Activated CD8-positive, alpha-beta memory T cell treated with anti-CD3 and anti-CD28 coated beads, Interleukin-2, amount 50 U/mL, for 1 hour (primary cell): Measurements from ENCODE around the gene TRIM28.
"Not testable (repeated sequence)": the region's sequence is repeated elsewhere in the genome, so short reads cannot be mapped to it uniquely, and the experiment has no call there.

Experiments used
- DNase-seq: peaks from one replicate; pipeline ENCODE4 v3.0.0-alpha.2; 2020; ENCODE audit errors: extremely low read depth

Gene TRIM28

DNA sequence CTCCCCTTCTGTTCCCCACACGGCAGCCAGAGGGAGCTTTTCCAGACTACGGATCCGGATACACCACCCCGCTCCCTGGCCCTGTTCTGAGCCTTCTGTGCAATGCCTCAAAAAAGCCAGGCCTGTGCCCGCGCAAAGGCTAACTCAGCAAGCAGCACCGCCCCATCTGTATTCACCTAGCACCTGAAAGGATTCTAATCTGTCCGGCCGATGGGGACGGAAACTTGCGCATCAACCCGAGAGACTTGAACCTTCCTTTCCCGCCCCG is 24.8 kb upstream of the TRIM28 start:
- no peak for DNase-seq

DNA sequence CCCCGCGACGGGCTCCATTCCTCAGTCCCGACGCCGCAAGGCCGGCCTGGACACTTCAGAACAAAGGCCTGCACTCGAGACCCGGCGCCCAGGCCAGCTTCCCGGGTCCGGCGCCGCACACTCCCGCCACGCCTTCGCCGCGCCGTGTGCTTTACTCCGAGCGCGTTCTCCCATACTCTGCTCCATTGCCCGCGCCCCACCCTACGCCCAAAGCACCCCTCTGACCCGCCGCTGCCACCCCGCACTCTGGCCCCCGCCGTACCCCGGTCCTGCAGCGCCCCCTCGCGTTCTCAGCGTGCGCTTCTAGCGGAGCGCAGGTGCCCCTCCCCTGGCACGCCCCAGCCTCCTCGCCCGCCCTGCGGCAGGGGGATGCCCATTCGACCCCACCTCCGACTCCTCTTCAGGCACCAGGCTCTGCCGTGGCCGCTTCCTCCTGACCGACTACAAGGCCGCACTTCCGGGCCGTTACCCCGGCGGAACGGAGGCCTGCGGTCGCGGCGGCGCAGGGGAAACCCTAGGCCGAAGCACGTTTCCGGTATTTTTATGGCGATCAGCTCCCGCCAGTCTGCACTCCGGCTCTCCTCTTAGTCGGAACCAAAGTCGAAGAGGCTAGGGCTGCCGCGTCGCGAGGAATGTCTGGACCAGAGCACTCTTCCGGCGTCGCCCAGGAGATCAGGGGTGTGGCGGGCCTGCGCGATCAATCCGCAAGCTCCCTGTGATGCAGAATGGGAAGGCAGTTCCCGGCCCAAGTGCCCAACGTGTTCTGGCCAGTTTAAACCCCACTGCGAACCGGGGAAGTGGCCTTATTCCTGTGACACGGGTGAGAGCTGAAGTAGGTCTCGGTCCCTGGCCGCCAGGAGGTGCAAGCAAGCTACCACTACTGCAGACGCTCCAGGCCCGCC is 24.3 kb upstream of the TRIM28 start, which contains the start of gene ZBTB45:
Gene ZBTB45, minus strand, starts transcription at position 456 of the 902 bp plus-strand sequence. CDS start 2,137 bp downstream, outside the sequence.
- peak; percentile 72 for DNase-seq

DNA sequence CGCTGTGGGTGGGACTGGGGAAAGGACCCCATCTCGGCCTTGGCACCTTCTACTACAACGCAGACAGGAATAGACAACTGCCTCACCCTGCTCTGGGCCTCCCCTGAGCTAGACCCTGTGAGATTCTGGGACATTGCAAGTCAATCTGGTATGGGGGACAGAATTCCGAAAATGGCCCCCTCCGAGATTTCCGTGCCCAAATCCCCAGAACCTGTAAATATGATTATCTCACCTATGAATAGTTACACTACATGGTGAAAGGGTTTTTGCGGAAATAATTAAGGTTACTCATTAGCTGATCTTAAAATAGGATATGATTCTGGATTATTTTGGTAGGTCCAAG is 23.6 kb upstream of the TRIM28 start:
- no peak for DNase-seq

DNA sequence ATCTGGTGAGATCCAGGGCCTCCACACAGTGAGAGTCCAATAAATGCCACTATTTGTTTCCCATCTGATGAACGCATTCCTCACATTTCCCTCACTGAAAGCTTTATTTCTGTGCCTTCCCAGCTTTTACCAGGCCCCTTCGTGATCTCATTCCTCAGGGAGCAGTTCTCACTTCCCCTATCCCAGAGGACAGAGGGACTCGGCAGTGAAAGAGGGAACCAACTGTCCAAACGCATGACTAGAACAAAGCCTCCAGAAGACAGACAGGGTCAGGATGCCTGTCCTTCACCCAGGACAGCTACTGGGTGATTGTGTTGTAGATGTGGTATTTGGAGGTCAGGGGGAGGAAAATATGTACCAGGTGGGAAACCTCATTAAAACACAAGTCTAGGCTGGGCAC is 22.2 kb upstream of the TRIM28 start:
- no peak for DNase-seq

DNA sequence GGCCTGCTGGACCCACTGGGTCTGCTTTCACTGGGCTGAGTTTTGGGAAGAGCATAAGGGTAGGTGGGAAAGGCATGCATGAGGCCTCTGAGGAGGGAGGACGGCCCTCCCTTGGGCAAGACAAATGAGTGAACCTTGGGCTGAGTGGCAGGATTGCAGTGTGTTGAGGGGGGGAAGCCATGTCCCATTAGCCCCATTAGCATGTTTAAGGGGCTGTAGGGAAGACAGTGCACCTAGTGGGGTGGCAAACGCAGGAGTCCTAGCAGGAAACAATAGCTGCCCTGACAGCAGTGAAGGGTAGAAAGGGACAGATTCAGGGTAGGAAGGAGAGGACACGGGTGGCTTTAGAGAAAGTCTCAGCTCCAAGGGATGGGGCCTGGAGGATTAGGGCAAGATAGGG is 21.2 kb upstream of the TRIM28 start:
- no peak for DNase-seq

DNA sequence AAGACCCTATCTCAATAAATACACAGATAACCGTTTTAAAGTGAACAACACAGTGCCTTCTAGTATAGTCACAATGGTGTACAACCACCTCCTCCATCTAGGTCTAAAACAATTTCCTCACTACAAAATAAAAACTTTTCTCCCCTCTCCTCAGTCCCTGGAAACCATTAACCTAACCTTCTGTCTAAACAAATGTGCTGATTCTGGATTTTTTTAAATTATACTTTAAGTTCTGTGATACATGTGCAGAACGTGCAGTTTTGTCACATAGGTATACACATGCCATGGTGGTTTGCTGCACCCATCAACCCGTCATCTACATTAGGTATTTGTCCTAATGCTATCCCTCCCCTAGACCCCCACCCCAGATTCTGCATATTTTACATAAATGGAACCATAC is 14.5 kb upstream of the TRIM28 start:
- DNase-seq, result no peak

DNA sequence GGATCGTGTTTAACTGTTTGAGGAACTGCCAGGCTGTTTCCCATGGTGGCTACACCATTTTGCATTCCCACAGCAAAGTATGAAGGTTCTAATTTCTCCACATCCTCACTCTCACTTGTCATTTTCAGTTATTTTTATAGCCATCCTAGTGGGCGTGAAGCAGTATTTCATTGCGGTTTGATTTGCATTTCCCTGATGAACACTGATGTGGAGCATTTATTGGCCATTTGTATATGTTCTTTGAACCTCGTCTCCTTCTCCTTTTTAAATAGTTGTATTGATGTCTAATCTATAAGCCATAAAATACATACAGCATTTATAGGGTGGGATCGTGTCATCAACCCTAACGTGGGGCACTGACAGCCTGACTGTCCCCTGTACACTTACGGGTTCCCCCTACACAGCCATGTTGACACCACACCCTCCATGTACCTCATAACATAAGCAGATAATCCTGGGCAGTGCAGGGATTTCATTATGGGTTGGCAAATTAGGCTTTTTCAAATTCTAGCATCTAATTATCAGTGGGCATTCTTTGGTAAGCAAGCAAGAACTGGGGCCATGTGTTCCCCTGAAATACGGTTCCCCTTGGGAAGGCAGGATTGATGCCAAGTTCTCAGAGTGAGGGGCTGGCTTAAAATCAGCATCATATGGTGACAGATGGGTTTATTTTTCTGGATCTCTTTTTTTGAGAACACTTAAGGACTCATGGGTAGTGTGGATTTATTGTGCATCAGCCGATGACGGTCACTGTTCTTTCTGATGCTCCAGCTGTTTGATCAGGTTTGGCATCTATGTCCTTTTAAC is 12.6 kb upstream of the TRIM28 start:
- no peak for DNase-seq

DNA sequence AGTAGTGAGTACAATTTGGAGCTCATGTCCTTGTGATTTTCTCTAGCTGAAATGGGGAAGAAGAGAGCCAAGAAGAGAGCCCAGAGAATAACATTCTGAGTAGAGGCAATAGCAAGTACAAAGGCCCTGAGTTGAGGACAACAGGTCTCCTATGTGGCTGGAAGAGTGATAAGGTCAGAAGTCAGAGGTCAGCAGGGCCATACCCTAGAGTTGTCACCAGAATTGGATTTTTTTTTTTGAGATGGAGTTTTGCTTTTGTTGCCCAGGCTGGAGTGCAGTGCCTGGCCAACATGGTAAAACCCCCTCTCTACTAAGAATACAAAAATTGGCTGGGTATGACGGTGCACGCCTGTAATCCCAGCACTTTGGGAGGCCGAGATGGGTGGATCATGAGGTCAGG is 8.0 kb upstream of the TRIM28 start:
- DNase-seq, result no peak

DNA sequence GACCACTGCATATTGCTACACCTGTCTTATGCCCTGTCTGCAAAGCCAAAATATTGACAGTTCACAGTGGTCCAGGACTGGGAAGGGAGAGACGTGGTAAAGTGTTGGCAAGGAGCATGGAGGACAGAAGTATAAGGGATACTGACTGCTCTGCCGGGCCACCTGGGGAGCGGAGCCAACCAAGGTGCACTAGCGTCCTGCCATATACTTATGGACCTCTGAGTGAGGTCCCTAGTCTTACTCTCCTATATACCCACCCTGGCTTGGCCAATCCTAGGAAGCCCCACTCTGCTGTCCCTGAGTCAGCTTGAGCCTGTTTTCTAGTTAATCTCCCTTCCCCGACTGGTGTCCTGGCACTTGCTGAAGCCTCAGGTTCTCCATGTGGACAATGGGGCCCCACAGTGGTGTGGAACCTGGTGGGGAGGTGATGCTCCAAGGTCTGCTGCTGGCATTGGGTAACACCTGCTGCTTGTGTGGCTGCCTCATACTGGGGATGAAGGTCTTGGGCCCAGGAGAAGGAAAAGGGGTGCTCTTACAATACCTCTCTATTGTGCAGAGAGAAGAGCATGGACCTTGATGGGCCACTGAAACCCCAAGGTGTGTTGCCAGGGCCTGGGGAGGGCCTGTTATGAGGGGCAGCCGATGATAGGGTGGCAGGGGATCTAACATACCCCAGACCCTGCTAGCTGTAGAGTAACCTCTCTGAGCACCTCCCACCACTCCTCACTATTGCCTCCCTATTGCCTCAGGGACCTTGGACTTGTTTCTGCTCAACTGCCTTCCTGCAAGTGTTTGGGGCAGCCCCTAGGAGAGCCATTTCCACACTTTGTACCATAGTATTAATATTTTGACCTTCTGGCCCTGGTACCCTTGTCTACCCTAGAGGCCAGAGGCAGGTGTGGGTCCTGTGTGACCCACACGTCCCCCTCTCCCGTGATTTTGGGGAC is 6.7 kb upstream of the TRIM28 start:
- no peak for DNase-seq

DNA sequence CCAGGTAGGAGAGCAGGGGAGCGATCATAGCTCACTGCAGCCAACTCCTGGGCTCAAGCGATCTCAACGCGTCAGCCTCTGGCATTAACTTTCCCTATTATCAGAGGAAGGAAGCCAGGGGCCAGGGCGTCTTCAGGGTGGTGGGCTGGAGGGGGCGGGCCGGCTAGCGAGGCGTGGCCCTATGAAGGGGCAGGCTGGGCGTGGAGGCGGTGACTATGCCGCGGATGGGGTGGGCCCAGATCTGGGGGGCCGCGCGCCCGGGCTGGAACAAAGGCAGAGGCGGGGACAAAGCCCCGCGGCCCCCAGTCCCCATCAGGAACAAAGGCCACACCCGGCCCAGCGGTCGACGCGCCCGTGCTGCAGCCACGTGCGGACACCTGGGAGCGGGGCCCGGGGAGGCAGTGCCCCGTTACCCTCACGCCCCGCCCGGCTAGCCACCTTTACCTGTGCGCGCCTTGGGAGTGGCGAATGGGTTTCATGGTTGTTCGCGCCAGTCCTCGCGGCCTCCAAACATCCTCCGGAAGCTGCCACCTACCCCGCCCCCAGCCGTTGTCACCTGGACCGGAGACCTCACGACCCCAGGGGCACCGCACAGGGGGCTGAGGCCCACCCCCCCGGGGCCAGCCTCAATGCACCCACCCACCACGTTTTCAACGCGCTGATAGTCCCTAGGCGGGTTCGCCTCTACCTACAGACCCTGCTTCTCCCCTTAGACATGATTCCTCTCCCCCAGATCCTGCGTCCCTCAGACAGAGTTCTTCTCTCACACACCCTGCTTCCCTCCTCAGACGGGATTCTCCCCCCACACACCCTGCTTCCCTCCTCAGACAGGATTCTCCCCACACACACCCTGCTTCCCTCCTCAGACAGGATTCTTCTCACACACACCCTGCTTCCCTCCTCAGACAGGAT is 5.4 kb upstream of the TRIM28 start:
- DNase-seq, result no peak

DNA sequence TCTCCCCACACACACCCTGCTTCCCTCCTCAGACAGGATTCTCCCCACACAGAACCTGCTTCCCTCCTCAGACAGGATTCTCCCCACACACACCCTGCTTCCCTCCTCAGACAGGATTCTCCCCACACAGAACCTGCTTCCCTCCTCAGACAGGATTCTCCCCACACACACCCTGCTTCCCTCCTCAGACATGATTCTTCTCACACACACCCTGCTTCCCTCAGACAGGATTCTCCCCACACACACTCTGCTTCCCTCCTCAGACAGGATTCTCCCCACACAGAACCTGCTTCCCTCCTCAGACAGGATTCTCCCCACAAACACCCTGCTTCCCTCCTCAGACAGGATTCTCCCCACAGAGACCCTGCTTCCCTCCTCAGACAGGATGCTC is 4.7 kb upstream of the TRIM28 start:
- DNase-seq, result not testable (repeated sequence)

DNA sequence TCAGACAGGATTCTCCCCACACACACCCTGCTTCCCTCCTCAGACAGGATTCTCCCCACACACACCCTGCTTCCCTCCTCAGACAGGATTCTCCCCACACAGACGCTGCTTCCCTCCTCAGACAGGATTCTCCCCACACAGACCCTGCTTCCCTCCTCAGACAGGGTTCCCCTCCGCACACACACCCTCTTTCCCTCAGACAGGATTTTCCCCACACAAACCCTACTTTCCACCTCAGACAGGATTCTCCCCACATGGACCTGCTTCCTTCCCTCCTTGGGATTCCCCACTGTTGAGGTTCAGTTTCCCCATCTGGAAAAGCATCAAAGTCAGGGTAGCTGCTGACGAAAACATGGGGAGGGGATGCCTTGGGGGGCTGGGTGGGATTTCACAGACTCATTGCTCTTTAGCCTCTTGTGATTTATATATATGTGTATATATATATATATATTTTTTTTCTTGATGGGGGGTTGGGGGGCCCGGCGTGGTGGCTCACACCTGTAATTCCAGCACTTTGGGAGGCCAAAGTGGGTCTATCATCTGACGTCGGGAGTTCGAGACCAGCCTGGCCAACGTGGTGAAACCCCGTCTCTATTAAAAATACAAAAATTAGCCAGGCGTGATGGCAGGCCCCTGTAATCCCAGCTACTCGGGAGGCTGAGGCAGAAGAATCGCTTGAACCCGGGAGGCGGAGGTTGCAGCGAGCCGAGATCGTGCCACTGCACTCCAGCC is 1.1 kb upstream of the TRIM28 start:
- not testable (repeated sequence) for DNase-seq

DNA sequence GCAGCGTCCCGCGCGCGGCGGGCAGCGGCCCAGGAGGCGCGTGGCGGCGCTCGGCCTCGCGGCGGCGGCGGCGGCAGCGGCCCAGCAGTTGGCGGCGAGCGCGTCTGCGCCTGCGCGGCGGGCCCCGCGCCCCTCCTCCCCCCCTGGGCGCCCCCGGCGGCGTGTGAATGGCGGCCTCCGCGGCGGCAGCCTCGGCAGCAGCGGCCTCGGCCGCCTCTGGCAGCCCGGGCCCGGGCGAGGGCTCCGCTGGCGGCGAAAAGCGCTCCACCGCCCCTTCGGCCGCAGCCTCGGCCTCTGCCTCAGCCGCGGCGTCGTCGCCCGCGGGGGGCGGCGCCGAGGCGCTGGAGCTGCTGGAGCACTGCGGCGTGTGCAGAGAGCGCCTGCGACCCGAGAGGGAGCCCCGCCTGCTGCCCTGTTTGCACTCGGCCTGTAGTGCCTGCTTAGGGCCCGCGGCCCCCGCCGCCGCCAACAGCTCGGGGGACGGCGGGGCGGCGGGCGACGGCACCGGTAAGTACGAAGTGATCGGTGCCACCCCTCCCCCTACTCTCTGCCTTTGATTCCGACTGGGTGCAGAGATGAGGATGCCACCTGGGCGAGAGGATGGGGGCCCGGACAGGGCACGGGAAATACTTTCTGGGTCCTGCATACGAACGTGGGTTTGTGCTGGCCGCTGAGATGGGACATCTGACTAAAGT is 874 bp downstream of the TRIM28 start:
- no peak for DNase-seq

DNA sequence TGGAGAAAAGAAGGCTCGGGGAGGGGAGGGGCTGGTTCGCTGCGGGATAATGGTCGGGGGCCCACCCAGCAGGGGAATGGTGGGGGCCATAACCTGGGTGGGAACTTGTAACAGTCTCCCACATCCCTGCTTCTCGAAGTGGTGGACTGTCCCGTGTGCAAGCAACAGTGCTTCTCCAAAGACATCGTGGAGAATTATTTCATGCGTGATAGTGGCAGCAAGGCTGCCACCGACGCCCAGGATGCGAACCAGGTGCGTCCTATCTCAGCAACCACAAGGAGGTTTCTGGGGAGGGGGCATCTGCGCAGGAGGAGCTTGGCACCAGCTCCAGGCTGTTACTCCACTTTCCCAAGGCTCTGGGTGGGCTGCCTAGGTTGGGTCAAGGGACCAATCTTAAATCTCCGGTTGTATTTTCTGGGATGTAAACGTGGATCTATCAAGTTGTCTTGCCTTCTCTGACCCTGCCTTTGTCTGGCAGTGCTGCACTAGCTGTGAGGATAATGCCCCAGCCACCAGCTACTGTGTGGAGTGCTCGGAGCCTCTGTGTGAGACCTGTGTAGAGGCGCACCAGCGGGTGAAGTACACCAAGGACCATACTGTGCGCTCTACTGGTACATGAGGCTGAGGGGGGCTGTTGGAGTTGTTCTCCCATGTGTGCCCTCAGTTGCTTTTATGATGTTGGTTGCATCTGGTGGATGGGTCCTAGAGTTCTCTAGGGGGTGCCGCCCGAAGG is 1.6 kb downstream of the TRIM28 start:
- DNase-seq, result no peak

DNA sequence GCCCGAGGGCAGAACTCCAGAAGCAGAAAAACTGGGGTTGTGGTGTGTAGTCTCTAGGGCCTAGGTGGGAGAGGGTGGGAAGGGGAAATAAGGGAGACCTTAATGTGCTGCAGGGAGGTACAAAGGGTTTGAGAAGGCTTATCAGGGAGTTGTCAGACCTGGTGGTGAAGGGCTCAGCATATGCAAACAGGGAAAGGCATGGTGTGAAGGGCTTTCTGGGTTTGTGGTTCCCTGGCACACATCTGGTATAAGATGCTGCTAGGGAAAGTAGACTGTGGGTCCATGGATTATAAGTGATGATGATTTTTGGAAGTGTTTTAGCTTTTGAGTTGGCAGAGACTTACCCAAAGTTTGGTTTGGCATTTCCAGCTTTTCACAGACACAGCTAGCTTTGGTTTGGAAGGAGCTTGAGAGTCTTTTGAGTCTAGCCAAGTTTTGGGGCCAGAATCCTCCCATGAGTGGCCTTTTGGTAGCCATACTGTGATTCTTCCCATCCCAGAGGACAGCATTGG is 2.2 kb downstream of the TRIM28 start:
- DNase-seq, result no peak

DNA sequence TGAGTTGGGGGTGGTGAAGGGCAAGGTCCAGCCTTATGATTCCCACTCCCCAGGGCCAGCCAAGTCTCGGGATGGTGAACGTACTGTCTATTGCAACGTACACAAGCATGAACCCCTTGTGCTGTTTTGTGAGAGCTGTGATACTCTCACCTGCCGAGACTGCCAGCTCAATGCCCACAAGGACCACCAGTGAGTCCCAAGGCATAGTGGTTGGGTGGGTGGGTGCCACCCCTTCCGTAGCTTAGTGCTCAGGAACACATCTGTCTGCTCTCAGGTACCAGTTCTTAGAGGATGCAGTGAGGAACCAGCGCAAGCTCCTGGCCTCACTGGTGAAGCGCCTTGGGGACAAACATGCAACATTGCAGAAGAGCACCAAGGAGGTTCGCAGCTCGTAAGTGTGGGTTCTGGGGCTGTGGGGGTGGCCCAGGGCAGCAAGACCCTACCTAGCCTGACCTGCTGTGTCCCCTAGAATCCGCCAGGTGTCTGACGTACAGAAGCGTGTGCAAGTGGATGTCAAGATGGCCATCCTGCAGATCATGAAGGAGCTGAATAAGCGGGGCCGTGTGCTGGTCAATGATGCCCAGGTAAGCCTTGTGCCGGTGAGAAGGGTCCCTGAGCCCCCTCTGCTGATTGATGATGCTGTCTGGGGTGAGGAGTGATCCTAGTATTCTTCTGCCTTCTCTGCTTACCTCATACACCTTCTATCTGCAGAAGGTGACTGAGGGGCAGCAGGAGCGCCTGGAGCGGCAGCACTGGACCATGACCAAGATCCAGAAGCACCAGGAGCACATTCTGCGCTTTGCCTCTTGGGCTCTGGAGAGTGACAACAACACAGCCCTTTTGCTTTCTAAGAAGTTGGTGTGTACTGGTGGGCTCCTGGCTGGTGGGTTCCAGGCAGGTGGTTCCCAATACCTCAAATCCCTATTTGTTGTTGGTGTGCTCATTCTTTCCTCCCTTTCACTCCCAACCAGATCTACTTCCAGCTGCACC is 3.8 kb downstream of the TRIM28 start:
- DNase-seq, result no peak

DNA sequence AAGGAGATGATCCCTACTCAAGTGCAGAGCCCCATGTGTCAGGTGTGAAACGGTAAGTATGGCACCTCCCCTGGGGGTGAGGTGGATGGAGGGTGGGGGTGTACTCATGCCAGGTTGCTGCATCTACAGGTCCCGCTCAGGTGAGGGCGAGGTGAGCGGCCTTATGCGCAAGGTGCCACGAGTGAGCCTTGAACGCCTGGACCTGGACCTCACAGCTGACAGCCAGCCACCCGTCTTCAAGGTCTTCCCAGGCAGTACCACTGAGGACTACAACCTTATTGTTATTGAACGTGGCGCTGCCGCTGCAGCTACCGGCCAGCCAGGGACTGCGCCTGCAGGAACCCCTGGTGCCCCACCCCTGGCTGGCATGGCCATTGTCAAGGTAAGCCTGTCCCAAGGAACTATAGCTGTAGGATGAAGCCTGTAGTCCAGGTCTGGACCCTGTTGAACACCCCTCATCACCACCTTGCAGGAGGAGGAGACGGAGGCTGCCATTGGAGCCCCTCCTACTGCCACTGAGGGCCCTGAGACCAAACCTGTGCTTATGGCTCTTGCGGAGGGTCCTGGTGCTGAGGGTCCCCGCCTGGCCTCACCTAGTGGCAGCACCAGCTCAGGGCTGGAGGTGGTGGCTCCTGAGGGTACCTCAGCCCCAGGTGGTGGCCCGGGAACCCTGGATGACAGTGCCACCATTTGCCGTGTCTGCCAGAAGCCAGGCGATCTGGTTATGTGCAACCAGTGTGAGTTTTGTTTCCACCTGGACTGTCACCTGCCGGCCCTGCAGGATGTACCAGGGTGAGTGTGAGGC is 5.2 kb downstream of the TRIM28 start:
- no peak for DNase-seq
